B cell (primary cell): ENCODE data around the gene ITGA2B.

Source experiments
- EZH2 ChIP-seq: IDR thresholded peaks from 2 replicates; pipeline ENCODE4 v1.6.1; 2012; ENCODE audit warnings: borderline replicate concordance, low read depth, mild to moderate bottlenecking, moderate library complexity, low read length; ENCODE audit not compliant: insufficient read depth, poor library complexity, severe bottlenecking
- TF ChIP-seq, protein P1 (sequence below): fragments of 200-600 bp; IDR thresholded peaks from one replicate; pipeline ENCODE4 v1.8.0; 2022; ENCODE audit warnings: antibody characterized with exemption, mild to moderate bottlenecking

DNA sequence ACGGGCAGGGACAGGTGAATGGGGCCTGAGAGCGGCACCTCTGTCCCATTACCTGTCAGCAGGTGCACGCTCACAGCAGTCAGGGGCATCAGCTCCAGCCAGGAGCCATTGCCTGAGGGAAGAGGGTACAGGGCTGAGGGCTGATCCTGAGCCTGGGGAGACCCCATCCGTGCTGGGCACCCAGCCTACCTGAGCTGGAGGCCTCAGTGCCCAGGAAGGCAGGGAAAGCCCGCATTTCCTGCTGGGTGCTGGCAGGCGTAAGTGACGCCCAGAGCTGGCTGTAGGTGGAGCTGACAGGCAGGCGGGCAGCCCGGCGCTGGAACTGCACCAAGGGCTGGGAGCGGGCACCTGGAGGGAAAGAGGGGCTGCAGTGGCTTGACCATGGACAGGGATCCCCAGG lies 33.2 kb downstream of the ITGA2B start:
- TF ChIP-seq, protein P1, sequence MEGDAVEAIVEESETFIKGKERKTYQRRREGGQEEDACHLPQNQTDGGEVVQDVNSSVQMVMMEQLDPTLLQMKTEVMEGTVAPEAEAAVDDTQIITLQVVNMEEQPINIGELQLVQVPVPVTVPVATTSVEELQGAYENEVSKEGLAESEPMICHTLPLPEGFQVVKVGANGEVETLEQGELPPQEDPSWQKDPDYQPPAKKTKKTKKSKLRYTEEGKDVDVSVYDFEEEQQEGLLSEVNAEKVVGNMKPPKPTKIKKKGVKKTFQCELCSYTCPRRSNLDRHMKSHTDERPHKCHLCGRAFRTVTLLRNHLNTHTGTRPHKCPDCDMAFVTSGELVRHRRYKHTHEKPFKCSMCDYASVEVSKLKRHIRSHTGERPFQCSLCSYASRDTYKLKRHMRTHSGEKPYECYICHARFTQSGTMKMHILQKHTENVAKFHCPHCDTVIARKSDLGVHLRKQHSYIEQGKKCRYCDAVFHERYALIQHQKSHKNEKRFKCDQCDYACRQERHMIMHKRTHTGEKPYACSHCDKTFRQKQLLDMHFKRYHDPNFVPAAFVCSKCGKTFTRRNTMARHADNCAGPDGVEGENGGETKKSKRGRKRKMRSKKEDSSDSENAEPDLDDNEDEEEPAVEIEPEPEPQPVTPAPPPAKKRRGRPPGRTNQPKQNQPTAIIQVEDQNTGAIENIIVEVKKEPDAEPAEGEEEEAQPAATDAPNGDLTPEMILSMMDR, result no peak
- no peak for TF ChIP-seq EZH2
